Measurements from ENCODE around the gene SORCS2.

SORCS2 gene

GRCh38 chr4:7389719-7390118 is 197.4 kb downstream of the SORCS2 start:
- no peaks in the 10 kb centered on the region for H3K4me1 ChIP-seq
- DNase-seq = no peak
- no peaks in the 10 kb centered on the region for H3K27me3 ChIP-seq
- H3K36me3 ChIP-seq = no peaks in the 10 kb centered on the region
- H3K4me3 ChIP-seq (ENCODE audit: low read depth, low read length) = no peak overlapping the region
- TF ChIP-seq CTCF (IDR thresholded peaks at IDR 0.05; ENCODE audit: low read depth, low read length) = no peak
- no peaks in the 10 kb centered on the region for H3K9me3 ChIP-seq

- no peak for TF ChIP-seq CTCF (IDR thresholded peaks at IDR 0.05; ENCODE audit: low read depth, low read length)
- no peaks in the 10 kb centered on the region for H3K27me3 ChIP-seq
- no peak overlapping the region for H3K4me3 ChIP-seq (ENCODE audit: low read depth, low read length)
- no peak for DNase-seq
- no peaks in the 10 kb centered on the region for H3K9me3 ChIP-seq
- H3K36me3 ChIP-seq = no peaks in the 10 kb centered on the region
- H3K4me1 ChIP-seq = no peaks in the 10 kb centered on the region
Observed at GRCh38 chr4:7390336-7390735, 198.0 kb downstream of the SORCS2 start.

GRCh38 chr4:7390906-7391636 is 198.7 kb downstream of the SORCS2 start:
- Histone ChIP-seq H3K4me3 (ENCODE audit: low read depth, low read length) (no peak overlapping the region), H3K27me3 (no peaks in the 10 kb centered on the region)
- DNase-seq = no peak

GRCh38 chr4:7391637-7392437 is 199.5 kb downstream of the SORCS2 start:
- no peak for DNase-seq
- Histone ChIP-seq H3K9me3 (no peaks in the 10 kb centered on the region), H3K4me1 (no peaks in the 10 kb centered on the region), H3K4me3 (ENCODE audit: low read depth, low read length) (no peak overlapping the region), H3K36me3 (no peaks in the 10 kb centered on the region), H3K27me3 (no peaks in the 10 kb centered on the region)
- TF ChIP-seq CTCF (IDR thresholded peaks at IDR 0.05; ENCODE audit: low read depth, low read length) = no peak

More at GRCh38 chr4:7390906-7391636, 198.7 kb downstream of the SORCS2 start:
- H3K4me1 ChIP-seq = no peaks in the 10 kb centered on the region
- no peaks in the 10 kb centered on the region for H3K9me3 ChIP-seq
- H3K36me3 ChIP-seq = no peaks in the 10 kb centered on the region
- no peak for TF ChIP-seq CTCF (IDR thresholded peaks at IDR 0.05; ENCODE audit: low read depth, low read length)

- TF ChIP-seq CTCF (IDR thresholded peaks at IDR 0.05; ENCODE audit: low read depth, low read length) = no peak
- Histone ChIP-seq H3K4me3 (ENCODE audit: low read depth, low read length) (no peak overlapping the region), H3K27me3 (no peaks in the 10 kb centered on the region), H3K9me3 (no peaks in the 10 kb centered on the region), H3K36me3 (no peaks in the 10 kb centered on the region), H3K4me1 (peaks cover 5% of the 10 kb centered on the region)
- no peak for DNase-seq
Observed at GRCh38 chr4:7392438-7393421, 200.4 kb downstream of the SORCS2 start.

All from BE2C (cell line).